Esophagus muscularis mucosa (tissue), 4 donors: ENCODE data around the gene SNX8. TPM values are rescaled to one million over a fixed set of nuclear protein-coding genes. Genes with fewer than 3 reads are reported as not detected.
A peak's percentile ranks its signal among the peaks of the same experiment; 100 is the strongest.
"Not testable (repeated sequence)": the region's sequence is repeated elsewhere in the genome, so short reads cannot be mapped to it uniquely, and the experiment has no call there.

Experiments used
- DNase-seq: peaks from one replicate; pipeline ENCODE4 v3.0.0-alpha.2; 2017; ENCODE audit errors: extremely low spot score
- H3K27ac ChIP-seq, 4 donors: fragments of 200-600 bp; sonication (generic); replicated peaks in 1 of 4; 1 replicate in 3 of 4; 2 replicates in 1 of 4; pipeline ENCODE4 v1.5.1; 2016 to 2019; ENCODE audit warnings: mild to moderate bottlenecking in 1 of 4
- H3K27me3 ChIP-seq, 4 donors: fragments of 200-600 bp; sonication (generic); one replicate each; pipeline versions ENCODE4 v1.5.1 to v1.6.0; 2016 to 2019
- H3K36me3 ChIP-seq, 4 donors: fragments of 200-600 bp; sonication (generic); one replicate each; pipeline ENCODE4 v1.5.1; 2016 to 2019
- H3K4me1 ChIP-seq, 4 donors: fragments of 200-600 bp; sonication (generic); one replicate each; pipeline ENCODE4 v1.5.1; 2016 to 2019
- H3K4me3 ChIP-seq, 4 donors: fragments of 200-600 bp; sonication (generic); 1 replicate in 2 of 4; 2 replicates in 2 of 4; pipeline ENCODE4 v1.5.1; 2016 to 2019; ENCODE audit warnings: mild to moderate bottlenecking in 4 of 4, moderate library complexity in 1 of 4
- H3K9me3 ChIP-seq, 4 donors: fragments of 200-600 bp; sonication (generic); 1 replicate in 3 of 4; 2 replicates in 1 of 4; pipeline ENCODE4 v1.5.1; 2016 to 2019
- CTCF ChIP-seq, 3 experiments: fragments of 200-600 bp in 2 of 3; fragments of 450-650 bp in 1 of 3; sonication (generic) in 2 of 3; IDR thresholded peaks; one replicate each; pipeline ENCODE4 v1.5.1; 2017 to 2019; ENCODE audit warnings: antibody characterized with exemption in 3 of 3, mild to moderate bottlenecking in 2 of 3, moderate library complexity in 1 of 3
- EP300 ChIP-seq: sonication (generic); formaldehyde crosslinking; IDR thresholded peaks from one replicate; pipeline ENCODE4 v1.6.1; 2017; ENCODE audit warnings: antibody characterized with exemption
- POLR2A ChIP-seq: fragments of 450-650 bp; IDR thresholded peaks from one replicate; pipeline ENCODE4 v1.6.1; 2017; ENCODE audit warnings: antibody characterized with exemption, moderate library complexity, mild to moderate bottlenecking, low read depth
- POLR2AphosphoS5 ChIP-seq, 2 donors: sonication (generic); formaldehyde crosslinking; IDR thresholded peaks; one replicate each; pipeline ENCODE4 v1.6.1; 2017; ENCODE audit warnings: antibody characterized with exemption in 2 of 2
- WGBS: methylation state at CpG from one replicate; pipeline ENCODE4 v1.1.5; 2018; 5-methylcytosine and 5-hydroxymethylcytosine counted together
- intact Hi-C: fragments of 100-400 bp; cut with DNase I; formaldehyde crosslinking; loops from one replicate; pipeline ENCODE4 v1.15.1; 2023
- total RNA-seq, 4 donors: library from RNA; depleted of rRNA; stranded (reverse); fragments of >200 nt; gene quantifications; one replicate each; pipeline versions ENCODE4 v1.1.0 to v1.2.1, GENCODE V29; 2016

SNX8 gene
- total RNA-seq, 4 donors from 2014 or later: 6.8 to 9.9 (median 8.7) TPM

DNA sequence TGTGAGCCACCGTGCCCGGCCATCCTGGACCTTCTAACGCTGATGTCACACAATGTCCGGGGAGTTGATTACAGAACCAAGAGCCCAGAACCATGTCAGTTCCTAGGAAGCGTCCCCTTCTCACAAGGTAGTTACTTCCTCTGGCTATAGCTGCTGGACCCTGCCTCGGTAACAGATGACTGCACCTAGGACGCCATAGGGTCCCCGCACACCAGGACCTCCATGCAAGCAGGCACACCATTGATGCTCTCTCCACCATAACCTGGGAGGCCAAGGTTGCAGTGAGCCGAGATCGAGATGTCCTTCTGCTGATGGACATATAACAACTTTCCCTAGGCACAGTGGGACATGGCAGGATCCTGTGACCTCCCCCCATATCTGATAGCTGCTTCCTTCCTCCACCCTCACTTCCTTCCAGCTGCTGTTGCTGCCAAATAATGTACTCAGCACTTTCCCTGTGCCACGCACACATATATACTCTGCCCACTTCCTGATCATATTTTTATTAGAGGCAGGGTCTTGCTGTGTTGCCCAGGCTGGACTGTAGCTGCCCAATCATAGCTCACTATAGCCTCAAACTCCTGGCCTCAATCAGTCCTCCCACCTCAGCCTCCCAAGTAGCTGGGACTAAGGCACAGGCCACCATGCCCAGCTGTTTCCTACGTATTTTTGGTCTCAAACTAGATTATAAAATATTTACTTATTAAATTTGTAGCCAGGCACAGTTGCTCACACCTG lies 3.5 kb upstream of the SNX8 start:
- Histone ChIP-seq H3K9me3 (no peaks in the 10 kb centered on the region), H3K27ac (no peak overlapping the region), H3K4me3 (no peak overlapping the region), H3K36me3 (no peaks in the 10 kb centered on the region), H3K27me3 (peaks cover 0 to 4% (median 0%) of the 10 kb centered on the region in 4 donors), H3K4me1 (peaks cover 0 to 19% (median 14%) of the 10 kb centered on the region in 4 donors)
- intact Hi-C loops: no loop called here
- 74% methylated on average over 12 of the region's 12 CpGs for WGBS
- TF ChIP-seq EP300 (no peak), POLR2A (no peak), CTCF (IDR thresholded peaks at IDR 0.05) (no peak), POLR2AphosphoS5 (IDR thresholded peaks at IDR 0.05) (no peak)
- DNase-seq: no peak

GRCh38 chr7:2316578-2316977 lies 2.3 kb upstream of the SNX8 start:
- Histone ChIP-seq H3K27me3 (peaks cover 0 to 4% (median 0%) of the 10 kb centered on the region in 4 donors), H3K9me3 (no peaks in the 10 kb centered on the region), H3K27ac (no peak overlapping the region), H3K4me1 (peaks cover 0 to 24% (median 17%) of the 10 kb centered on the region in 4 donors), H3K36me3 (no peaks in the 10 kb centered on the region), H3K4me3 (no peak overlapping the region)
- intact Hi-C loops: no loop called here
- 92% methylated on average over 1 of the region's 1 CpG for WGBS
- TF ChIP-seq POLR2A: no peak
- TF ChIP-seq CTCF (IDR thresholded peaks at IDR 0.05): no peak
- no peak for TF ChIP-seq POLR2AphosphoS5 (IDR thresholded peaks at IDR 0.05)
- TF ChIP-seq EP300: no peak
- no peak for DNase-seq

DNA sequence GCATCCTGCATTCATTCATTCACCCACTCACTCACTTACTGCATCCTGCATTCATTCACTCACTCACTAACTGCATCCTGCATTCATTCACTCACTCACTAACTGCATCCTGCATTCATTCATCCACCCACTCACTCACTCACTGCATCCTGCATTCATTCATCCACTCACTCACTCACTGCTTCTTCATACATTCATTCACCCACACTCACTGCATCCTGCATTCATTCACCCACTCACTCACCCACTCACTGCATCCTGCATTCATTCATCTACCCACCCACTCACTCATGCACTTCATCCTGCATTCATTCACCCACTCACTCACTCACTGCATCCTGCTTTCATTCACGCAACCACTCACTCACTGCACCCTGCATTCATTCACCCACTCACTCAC lies 1.5 kb upstream of the SNX8 start:
- Histone ChIP-seq H3K4me3 (no peak overlapping the region), H3K36me3 (no peaks in the 10 kb centered on the region), H3K27me3 (peaks cover 0 to 4% (median 0%) of the 10 kb centered on the region in 4 donors), H3K27ac (no peak overlapping the region), H3K9me3 (no peaks in the 10 kb centered on the region), H3K4me1 (peaks cover 0 to 24% (median 17%) of the 10 kb centered on the region in 4 donors)
- no peak for DNase-seq
- 93% methylated on average over 1 of the region's 1 CpG for WGBS
- no peak for TF ChIP-seq POLR2A
- no peak for TF ChIP-seq EP300
- TF ChIP-seq POLR2AphosphoS5 (IDR thresholded peaks at IDR 0.05): no peak
- no peak for TF ChIP-seq CTCF (IDR thresholded peaks at IDR 0.05)
- intact Hi-C loops: no loop called here

GRCh38 chr7:2314956-2315530 lies 802 bp upstream of the SNX8 start:
- H3K4me1 ChIP-seq: peaks cover 0 to 24% (median 17%) of the 10 kb centered on the region in 4 donors
- H3K36me3 ChIP-seq, DNase-seq, H3K27me3 ChIP-seq, H3K9me3 ChIP-seq, H3K27ac ChIP-seq: not testable (repeated sequence)
- intact Hi-C loops: loop anchor here (5.0 kb wide), 1 partner anchor 37 kb away; the partner anchor contains the start of gene EIF3B
- peak overlapping the region; percentile 77 to 98 (median 80) for H3K4me3 ChIP-seq
- WGBS: 65% methylated on average over 3 of the region's 3 CpGs

DNA sequence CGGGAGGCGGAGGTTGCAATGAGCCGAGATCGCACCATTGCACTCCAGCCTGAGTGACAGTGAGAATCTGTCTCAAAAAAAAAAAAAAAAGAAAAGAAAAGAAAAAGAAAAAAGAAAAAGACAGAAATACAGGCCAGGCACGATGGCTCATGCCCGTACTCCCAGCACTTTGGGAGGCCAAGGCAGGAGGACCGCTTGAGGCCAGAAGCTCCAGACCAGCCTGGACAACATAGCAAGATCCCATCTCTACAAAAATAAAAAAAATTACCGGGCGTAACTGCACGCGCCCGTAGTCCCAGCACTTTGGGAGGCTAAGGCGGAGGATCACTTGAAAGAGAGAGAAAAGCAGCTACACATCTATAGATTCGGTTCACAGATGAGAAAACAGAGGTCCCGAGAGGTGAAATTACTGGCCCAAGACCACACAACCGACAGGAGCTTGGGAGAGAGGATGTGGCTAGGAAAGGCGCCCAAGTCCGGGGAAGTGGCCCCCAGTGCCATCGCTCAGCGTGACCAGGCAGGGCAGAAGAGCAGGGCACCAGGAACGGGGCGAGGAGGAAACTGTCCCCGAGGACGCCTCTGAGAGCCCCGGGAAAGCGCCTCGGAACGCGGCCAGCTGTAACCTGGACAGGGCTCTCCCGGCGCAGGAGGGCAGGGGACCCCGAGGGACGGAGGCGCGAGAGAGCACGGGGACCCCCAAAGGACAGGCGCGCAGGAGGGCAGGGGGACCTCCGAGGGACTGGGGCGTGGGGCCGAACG lies 612 bp downstream of the SNX8 start:
- H3K27me3 ChIP-seq: peaks cover 0 to 4% (median 0%) of the 10 kb centered on the region in 4 donors
- H3K4me3 ChIP-seq: peak overlapping the region; percentile 77 to 98 (median 80)
- H3K9me3 ChIP-seq: no peaks in the 10 kb centered on the region
- peaks cover 0 to 24% (median 19%) of the 10 kb centered on the region in 4 donors for H3K4me1 ChIP-seq
- H3K27ac ChIP-seq: peak overlapping the region; percentile 74 to 84 (median 75)
- no peak for TF ChIP-seq POLR2AphosphoS5 (IDR thresholded peaks at IDR 0.05)
- TF ChIP-seq CTCF (IDR thresholded peaks at IDR 0.05): no peak
- no peak for TF ChIP-seq EP300
- TF ChIP-seq POLR2A: no peak
- H3K36me3 ChIP-seq: peaks cover 0 to 7% (median 2%) of the 10 kb centered on the region in 4 donors
- DNase-seq: no peak
- WGBS: 25% methylated on average over 42 of the region's 42 CpGs
- intact Hi-C loops: loop anchor here (5.0 kb wide), 1 partner anchor 39 kb away; the partner anchor contains the start of gene EIF3B
